Lung (tissue), 12 donors: ENCODE results near the gene C10orf53. TPM values are rescaled to one million over a fixed set of nuclear protein-coding genes. Genes with fewer than 3 reads are reported as not detected.

Source experiments
- ATAC-seq: fragments of 200-7000 bp; cut with Tn5 transposase; one replicate; pipeline ENCODE4 v1.9.1; 2020; ENCODE audit warnings: moderate number of reproducible peaks; ENCODE audit not compliant: insufficient read depth, low FRiP score
- DNase-seq, 3 donors: peaks; one replicate each; pipeline ENCODE4 v3.0.0-alpha.2; 2013 to 2017
- H3K27ac ChIP-seq, 2 donors: one replicate each; pipeline ENCODE4 v1.5.1; 2013; ENCODE audit warnings: mild to moderate bottlenecking in 2 of 2, moderate library complexity in 2 of 2, control low read depth in 1 of 2, inconsistent platforms in 1 of 2, low read depth in 1 of 2, low read length in 1 of 2
- H3K27me3 ChIP-seq, 3 donors: one replicate each; pipeline ENCODE4 v1.5.1; 2013; ENCODE audit warnings: low read length in 2 of 3; ENCODE audit not compliant: control insufficient read depth in 3 of 3, insufficient read depth in 3 of 3
- H3K36me3 ChIP-seq, 4 donors: one replicate each; pipeline ENCODE4 v1.5.1; 2013; ENCODE audit warnings: low read length in 4 of 4, mild to moderate bottlenecking in 1 of 4, moderate library complexity in 1 of 4; ENCODE audit not compliant: control insufficient read depth in 4 of 4, insufficient read depth in 4 of 4
- H3K4me1 ChIP-seq, 5 donors: one replicate each; pipeline ENCODE4 v1.5.1; 2013; ENCODE audit warnings: low read length in 5 of 5, mild to moderate bottlenecking in 2 of 5, moderate library complexity in 1 of 5; ENCODE audit not compliant: control insufficient read depth in 5 of 5, insufficient read depth in 5 of 5
- H3K4me3 ChIP-seq: one replicate; pipeline ENCODE4 v1.5.1; 2013; ENCODE audit warnings: mild to moderate bottlenecking, control low read depth, moderate library complexity
- H3K9ac ChIP-seq, 2 donors: one replicate each; pipeline ENCODE4 v1.5.1; 2013; ENCODE audit warnings: low read length in 2 of 2, control low read depth in 1 of 2; ENCODE audit not compliant: insufficient read depth in 1 of 2
- H3K9me3 ChIP-seq, 4 donors: one replicate each; pipeline ENCODE4 v1.5.1; 2013; ENCODE audit warnings: low read length in 3 of 4, mild to moderate bottlenecking in 1 of 4, moderate library complexity in 1 of 4; ENCODE audit not compliant: control insufficient read depth in 4 of 4, insufficient read depth in 3 of 4
- CTCF ChIP-seq: IDR thresholded peaks from 2 replicates; pipeline ENCODE4 v1.5.1; 2012; ENCODE audit warnings: mild to moderate bottlenecking; ENCODE audit errors: control extremely low read depth, extremely low read depth
- WGBS, 2 donors: extraction: QIAGEN DNeasy Blood & Tissue Kit; methylation state at CpG; one replicate each; pipeline ENCODE4 v1.1.7; 2013; 5-methylcytosine and 5-hydroxymethylcytosine counted together
- polyA plus RNA-seq, 2 donors: library from polyadenylated mRNA; stranded (reverse); fragments of 200-250 nt; gene quantifications; one replicate each; pipeline ENCODE4 v1.2.1, GENCODE V29; 2013
- total RNA-seq, 2 donors: library from RNA; depleted of rRNA in 1 of 2; stranded (reverse); fragments of >200 nt in 1 of 2; gene quantifications; one replicate each; pipeline ENCODE4 v1.2.1, GENCODE V29; 2014 to 2021
- donor health status: control.
- donor health status: control.
- donor health status: Bipolar disorder and iron deficiency.
- donor health status: healthy.
- donor health status: DM: yes; HTN: yes; CAD: no.

C10orf53 gene
- total and polyA plus RNA-seq, 4 donors = 0.09 to 0.11 TPM; not detected in 2

DNA sequence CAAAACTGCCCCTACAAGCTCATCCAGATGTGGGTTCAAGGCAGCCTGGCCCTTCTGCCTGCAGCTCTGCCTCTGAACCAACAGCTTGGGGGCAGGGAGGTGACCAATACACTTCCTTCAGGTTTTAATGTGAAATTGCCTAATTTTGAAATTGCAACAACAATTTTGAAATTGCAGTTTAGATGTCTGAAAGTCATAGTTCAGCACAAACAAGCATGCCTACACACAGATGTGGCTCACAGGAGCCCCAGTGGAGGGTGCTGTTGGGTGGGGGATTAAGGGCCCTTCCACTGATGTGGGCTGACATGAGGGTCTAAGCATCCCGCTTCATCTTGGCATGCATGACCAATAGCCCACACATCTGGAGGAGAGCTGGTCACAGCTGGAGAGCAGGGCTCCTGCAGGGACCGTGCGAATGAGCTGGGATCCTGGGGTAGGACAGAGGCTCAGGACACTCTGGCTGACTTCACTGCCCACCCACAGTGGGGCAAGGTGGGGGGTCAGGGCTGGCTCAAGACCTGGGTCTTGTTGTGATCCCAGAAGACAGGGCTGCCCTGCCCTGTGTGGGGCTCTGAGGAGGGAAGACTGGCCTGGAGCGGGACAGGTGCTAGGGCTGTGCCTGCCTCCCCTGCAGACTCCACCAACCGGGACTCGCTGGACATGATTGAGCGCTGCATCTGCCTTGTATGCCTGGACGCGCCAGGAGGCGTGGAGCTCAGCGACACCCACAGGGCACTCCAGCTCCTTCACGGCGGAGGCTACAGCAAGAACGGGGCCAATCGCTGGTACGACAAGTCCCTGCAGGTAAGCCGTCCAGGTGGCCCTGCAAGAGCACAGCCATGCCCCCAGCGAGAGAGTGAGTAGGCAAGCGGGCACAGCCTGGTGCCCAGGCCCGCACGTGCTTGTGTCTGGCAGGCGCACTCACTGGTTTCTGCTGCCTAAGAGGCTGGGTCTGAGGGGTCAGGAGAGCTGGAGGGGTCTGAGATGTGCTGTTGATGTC is 33.3 kb upstream of the C10orf53 start:
- 86 to 90% methylated on average over 22 of the region's 22 CpGs for WGBS, 2 donors
- no peaks in the 10 kb centered on the region for H3K27me3 ChIP-seq
- TF ChIP-seq CTCF = no peak
- no peak overlapping the region for H3K27ac ChIP-seq
- ATAC-seq (no peak), DNase-seq (peak in 1 of 3 donors; percentile 3)
- no peaks in the 10 kb centered on the region for H3K4me1 ChIP-seq
- H3K4me3 ChIP-seq = no peak overlapping the region
- no peaks in the 10 kb centered on the region for H3K36me3 ChIP-seq
- H3K9me3 ChIP-seq = peaks cover 0 to 5% (median 0%) of the 10 kb centered on the region in 4 donors
- H3K9ac ChIP-seq = no peak overlapping the region

DNA sequence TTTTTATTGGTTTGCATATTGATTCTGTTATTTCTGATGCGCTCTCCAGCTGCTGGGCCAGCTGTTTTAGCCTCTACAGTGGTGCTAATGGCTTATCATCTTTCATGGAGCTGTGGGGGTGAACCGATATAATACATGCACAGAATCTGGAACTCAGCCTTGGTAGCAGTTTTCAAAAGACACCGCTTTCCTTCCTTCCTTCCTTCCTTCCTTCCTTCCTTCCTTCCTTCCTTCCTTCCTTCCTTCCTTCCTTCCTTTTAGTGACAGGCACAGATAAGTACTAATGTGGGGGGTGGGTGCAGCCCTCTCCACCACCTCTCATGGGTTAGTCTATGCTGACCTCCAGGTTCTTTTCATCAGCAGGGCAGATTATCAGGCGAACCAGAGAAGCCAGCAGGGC is 31.9 kb upstream of the C10orf53 start:
- no peak overlapping the region for H3K9ac ChIP-seq
- H3K27me3 ChIP-seq = no peaks in the 10 kb centered on the region
- H3K4me1 ChIP-seq = no peaks in the 10 kb centered on the region
- peaks cover 0 to 2% (median 0%) of the 10 kb centered on the region in 4 donors for H3K9me3 ChIP-seq
- DNase-seq = no peak
- TF ChIP-seq CTCF = no peak
- H3K27ac ChIP-seq = no peak overlapping the region
- 74 to 82% methylated on average over 4 of the region's 4 CpGs for WGBS, 2 donors
- no peaks in the 10 kb centered on the region for H3K36me3 ChIP-seq
- ATAC-seq = no peak
- no peak overlapping the region for H3K4me3 ChIP-seq

GRCh38 chr10:49647985-49648795 is 31.3 kb upstream of the C10orf53 start:
- H3K36me3 ChIP-seq = no peaks in the 10 kb centered on the region
- DNase-seq (no peak), ATAC-seq (no peak)
- TF ChIP-seq CTCF = no peak
- H3K4me1 ChIP-seq = no peaks in the 10 kb centered on the region
- H3K27ac ChIP-seq = no peak overlapping the region
- H3K9me3 ChIP-seq = peaks cover 0 to 2% (median 0%) of the 10 kb centered on the region in 4 donors
- WGBS, 2 donors = 76 to 78% methylated on average over 18 of the region's 18 CpGs
- H3K4me3 ChIP-seq = no peak overlapping the region
- no peaks in the 10 kb centered on the region for H3K27me3 ChIP-seq
- no peak overlapping the region for H3K9ac ChIP-seq
